Amygdala (tissue), 56 donors: ENCODE measurements around the gene NUDT6.
"Not testable (repeated sequence)": the region's sequence is repeated elsewhere in the genome, so short reads cannot be mapped to it uniquely, and the experiment has no call there.

Experiments used
- DNase-seq, 56 donors: peaks; one replicate each; lab custom pipeline; 2025; lab: John Stamatoyannopoulos, UW

Gene NUDT6

DNA sequence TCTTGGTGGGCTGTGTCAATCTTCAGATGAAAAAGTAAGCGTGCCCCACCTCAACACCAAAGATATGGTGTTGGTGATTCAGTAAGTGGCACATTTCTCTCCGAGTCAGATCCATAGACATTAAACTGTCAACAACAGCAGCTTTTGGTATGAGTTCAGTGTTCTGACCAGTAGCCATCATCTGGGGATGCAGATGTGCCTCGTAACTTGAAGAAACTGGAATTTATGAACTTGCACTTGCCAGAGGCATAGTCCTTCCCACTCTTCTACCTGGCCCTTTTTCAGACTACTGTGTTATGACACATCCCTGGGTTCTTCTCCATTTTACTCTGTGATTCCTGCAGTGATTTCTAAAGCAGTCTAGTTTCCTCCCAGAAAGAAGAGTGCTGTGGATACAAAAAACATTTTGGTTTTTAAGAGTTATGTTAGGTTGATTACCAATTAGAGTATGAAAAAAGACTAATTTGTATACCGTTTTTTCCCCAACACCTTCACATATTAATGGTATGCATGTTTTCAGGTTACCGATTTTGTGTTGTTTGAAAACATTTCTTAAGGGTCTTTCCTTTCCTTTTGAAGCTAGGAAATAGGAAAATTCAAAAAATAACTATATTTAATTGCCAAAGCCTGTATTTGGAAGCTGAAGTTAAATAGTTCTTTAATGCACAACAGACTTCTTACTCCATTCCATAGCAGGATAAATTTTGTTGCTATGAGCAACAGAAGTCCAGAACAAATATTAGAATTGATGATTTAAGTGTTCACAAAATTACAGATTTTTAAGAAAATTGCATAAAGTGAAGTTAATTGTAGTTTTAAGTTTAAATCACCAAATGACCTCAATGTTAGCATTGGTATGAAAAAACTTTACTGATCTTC is 39.3 kb downstream of the NUDT6 start:
- no peak for DNase-seq

DNA sequence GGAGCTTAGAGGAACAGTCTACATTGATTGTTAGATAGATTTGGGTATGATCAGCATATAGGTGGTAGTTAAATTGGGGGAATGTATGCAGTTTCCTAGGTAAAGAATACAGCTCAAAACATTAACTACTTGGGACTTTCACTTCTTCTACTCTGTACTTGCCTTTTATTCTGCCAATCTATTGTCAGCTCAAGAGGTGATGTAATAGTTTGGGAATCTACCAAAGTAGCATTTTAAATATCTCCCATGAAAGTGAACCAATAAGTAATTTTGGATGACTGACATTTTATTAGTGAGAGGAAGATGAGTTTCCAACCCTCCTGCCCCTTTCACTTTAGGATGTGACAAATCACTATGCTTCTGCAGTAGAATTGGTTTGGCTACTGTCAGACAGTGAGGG is 43.4 kb downstream of the NUDT6 start:
- no peak for DNase-seq

DNA sequence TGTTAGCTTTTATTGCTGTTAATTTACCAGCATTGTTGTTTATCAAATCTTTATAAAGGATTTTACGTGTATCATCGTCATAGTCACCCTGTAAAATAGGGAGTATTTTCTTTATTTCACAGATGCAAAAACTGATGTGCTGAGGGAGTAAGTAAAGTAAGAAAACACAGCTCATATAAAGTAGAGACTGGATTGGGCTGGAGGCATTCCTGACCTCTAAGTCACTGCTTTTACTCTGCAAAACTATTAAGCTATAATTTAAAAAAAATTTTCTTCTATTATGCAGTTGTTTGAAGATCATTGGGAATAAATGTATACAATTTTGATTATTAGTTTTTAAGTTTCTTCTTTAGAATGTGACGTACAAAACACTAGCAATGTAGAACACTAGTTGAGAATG is 45.9 kb downstream of the NUDT6 start:
- no peak for DNase-seq

DNA sequence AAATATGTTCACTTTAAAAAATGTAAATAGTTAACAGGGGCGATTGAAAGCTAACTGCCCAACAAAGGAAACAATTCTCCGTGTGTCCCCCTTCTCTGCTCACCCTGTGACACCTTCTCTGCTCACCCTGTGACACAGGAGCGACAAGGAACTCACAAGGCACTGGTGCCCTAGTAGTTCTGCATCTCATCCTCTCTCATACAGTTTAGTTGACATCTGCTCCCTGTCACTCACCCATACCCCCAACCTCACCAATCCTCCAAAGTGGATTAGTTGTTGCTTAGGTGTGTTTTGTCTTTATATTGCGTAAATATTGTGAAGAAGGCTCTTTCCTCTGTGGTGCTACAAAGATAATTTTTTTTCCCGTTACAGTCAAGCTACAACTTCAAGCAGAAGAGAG is 46.4 kb downstream of the NUDT6 start:
- no peak for DNase-seq

DNA sequence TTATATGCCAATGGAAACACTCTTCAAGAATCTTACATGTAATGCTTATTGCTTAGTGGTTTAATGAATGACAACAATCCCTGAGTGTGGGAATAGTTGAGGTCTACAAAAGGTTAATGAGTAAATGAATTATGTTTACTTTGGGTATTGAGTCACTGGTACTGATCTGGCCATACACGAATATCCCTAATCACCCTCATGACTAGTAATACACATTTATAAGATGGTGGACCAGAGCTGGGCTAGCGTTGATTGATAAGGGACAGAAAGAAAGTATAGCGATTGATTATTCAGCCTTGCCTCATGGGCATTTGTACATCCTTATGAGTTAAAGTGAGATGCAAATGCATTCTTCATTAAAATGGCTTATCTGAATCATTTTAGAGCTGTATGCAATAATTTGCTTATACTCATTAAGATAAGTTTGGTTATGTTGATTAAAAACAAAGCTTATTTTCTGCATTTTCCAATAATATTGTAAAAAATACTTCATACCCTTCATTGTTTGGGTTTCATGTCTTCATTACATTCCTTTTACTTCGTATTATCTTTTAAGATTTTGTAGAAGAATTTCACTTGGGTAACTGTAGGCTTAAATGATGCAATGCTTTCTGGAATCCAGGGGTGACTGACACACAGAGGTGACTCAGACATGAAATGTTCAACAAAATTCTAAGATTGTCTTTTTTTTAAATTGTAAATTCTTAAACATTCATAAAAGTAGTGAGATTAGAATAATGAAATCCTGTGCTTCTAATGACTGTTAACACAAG is 48.4 kb downstream of the NUDT6 start:
- no peak for DNase-seq

DNA sequence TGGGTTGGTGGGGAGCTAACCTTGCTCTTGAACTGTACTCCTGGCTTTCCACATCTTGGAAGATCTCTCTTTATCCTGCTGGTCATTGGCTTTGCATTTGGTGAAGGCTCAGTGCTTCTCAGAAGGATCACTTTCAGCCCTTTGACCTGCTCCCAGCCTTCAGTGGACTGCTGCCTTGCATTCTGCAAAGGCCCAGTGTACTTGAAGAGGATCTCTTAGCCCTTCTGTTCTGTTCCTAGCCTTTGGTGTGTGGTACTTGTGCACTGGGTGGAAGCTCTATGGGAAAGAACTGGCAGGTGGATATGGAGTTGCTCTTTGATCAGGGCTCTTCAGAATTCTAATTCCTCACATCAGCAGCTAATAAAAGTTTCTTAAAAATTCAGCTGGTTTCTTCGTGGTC is 49.3 kb downstream of the NUDT6 start:
- no peak for DNase-seq

DNA sequence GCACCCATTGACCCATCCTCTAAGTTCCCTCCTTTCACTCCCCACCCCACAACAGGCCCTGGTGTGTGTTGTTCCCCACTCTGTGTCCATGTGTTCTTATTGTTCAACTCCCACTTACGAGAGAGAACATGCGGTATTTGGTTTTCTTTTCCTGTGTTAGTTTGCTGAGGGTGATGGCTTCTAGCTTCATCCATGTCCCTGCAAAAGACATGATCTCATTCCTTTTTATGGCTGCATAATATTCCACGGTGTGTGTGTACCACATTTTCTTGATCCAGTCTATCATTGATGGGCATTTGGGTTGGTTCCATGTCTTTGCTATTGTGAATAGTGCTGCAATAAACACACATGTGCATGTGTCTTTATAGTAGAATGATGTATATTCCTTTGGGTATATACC is 54.2 kb downstream of the NUDT6 start:
- not testable (repeated sequence) for DNase-seq

DNA sequence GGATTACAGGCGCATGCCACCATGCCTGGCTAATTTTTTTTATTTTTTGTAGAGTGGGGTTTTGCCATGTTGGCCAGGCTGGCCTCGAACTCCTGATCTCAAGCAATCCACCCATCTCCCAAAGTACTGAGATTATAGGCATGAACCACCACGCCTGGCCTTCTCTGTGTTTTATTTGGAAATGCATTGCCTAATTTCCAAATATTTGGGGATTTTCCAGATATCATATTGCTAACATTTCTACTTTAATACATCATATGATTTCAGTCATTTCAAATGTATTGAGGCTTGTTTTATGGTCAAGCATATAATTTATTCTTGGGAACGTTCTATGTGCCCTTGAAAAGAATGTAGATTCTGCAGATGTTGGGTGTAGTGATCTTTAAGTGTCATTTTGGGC is 57.0 kb downstream of the NUDT6 start:
- DNase-seq, result no peak

DNA sequence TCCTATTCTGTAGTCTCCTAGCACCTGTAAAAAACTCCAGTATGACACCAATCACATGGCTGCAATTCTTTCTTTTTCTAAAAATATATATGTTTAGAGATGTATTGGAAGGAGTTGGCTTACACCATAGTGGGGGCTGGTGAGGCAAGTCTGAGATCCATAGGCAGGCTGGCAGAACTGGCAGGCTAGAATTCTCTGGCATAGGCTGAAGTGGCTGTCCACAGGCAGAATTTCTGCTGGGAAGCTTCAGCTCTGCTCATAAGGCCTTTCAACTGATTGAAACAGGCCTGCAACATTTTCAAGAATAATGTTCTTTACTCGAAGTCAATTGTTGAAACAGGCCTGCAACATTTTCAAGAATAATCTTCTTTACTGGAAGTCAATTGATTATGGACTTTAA is 58.8 kb downstream of the NUDT6 start:
- no peak for DNase-seq

DNA sequence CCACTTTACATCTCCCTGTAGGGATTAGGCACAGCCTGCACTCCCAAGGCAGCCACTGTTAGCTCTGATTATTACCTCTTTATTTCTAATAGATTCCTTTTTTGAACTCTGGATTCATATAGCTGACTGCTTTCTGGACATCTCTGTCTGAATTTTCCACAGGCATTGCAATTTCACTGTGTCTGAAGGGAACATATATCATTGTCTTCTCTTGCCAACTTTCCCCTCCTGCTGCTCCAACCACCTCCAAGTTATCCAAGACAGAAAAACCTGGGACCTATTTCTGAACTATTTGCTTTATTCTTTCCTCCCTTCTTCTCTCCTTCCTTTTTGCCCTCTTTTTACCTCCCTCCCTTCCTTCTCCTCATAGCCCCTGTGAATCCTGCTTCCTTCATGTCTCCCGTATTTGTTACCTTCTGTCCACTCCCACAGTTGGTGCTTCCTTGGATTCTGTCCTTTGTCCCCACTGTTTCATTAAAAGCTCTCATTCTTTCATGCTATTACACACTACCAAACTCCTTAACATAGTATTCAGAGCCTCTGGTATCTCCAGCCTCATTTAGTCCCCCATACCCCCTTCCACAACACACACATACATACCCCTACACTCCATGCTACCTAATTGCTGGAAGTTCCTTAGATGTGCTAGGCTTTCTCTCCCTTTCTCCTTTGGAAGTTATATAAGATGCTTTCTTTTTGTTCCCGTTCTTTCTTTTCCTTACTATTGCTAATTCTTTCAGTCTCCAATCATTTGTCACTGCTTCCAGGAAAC is 61.0 kb downstream of the NUDT6 start:
- no peak for DNase-seq

DNA sequence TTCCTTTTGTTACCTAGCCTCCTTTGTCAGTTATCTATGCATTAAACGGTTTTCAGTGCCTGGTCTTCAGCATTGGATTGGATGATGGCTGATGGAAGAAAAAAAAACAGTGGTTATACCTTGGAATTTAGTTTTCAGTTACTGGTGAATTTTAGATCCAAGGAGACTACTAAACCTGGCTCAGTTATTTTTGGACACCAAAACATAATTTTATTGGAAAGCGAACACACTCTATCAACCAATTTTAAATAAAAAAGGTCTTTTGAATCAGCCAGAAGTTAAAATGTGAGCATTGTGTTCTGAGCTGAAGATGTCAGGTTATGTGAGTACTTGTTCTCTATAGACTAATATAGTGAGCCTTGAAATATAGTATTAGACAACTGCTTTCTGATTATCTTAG is 63.7 kb downstream of the NUDT6 start:
- DNase-seq, result no peak

DNA sequence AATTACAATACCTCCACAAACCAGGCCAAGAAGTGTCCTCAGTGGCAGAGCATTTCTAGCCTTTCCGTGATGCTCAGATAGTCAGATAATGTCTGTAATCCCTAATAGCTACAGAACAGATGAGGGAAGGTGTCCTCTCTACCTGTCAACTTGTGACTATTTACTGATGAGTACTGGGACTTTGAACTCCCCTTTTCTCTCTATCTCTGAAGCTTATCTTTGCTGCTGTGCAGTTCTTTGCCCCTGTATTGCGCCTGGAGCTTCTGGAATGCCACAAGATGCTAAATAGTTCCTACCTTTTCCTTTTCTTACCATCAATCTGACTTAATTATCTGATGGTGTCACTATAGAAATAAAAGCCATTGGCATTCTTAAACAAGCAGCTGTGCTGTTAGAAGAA is 65.2 kb downstream of the NUDT6 start:
- no peak for DNase-seq

DNA sequence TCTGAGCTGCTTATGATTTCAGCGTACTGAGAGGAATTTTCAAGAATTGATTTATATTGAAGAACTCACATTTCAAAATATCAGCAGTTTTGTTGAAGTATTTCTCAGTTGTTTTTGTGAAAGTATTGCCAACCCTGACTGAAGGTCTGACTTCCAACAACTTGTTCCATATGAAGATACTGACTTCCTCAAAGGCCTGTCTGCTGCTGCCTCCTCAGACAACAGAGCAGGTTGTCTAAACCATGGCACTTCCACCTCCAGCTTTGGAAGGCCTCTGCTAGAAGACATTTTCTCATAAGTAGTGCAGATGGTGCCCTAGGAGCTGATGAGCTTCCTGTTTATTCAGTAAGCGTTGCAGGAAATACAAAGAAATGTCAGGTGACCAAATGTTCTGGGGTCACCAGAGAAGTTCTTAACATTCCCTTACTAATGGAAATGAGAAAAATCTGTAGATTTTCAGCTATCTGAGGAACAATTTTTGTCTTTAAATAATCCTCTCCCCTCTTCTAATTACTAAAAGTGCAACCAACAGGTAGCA is 67.0 kb downstream of the NUDT6 start:
- DNase-seq, result no peak

DNA sequence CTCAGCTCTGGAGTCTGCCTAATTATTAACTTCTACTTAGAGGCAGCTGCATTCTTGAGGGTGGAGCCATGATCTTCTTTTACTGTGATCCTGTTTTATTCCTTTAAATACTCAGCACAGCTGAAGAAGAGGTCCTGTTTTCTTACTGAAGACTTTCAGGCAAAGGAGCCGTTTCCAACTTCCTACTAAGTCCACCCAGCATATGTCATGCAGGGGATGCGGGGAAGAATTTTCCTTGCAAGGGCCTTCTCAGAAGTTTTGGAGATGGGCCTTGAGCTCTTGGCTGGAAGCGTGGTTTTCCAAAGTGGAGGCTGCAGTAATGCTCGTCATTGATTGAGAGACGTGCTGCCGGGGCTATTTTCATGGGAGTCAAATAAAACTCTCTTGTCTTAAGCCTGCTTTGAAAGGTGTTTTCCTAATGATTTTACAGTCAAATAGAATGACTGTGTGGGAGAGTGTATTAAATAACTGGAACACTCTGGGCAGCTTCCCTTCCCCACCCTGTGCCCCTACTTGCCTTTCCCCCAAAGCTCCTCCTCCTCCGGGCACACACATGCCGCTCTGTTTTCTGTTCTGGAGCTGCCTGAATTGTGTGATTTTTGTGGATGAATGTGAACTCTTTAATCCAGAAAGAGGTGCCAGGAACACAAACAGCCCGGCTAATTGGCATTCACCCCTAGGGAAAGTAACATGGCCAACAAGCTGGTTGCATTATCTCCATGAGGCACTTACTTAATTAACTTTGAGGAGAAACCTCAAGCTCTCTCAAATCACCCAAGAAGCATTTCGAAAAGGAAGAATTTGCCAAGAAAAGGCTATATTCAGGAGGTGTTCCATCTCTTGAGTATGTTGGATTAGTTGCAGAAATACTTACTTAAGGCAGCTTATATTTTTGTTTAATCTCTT is 67.7 kb downstream of the NUDT6 start:
- peak; percentile 2 to 85 (median 62) for DNase-seq

DNA sequence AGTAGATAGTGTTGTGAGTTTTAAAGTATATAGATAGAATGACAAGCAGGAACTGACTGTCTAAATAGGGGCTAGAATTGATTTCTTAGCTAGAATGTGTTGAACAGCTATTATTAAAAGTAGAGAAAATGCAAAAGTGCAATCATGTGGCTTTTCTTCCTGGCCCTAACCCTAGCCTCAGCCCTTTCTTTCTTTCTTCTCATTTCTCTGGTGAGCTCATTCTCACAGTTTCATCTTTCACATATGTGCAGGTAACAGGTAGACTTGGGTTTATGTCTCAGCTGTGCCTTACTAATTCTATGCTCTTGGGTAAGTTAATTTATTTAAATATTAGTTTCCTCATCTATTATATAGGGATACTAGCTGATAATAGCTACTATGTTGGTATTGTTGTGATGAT is 70.8 kb downstream of the NUDT6 start:
- no peak for DNase-seq

DNA sequence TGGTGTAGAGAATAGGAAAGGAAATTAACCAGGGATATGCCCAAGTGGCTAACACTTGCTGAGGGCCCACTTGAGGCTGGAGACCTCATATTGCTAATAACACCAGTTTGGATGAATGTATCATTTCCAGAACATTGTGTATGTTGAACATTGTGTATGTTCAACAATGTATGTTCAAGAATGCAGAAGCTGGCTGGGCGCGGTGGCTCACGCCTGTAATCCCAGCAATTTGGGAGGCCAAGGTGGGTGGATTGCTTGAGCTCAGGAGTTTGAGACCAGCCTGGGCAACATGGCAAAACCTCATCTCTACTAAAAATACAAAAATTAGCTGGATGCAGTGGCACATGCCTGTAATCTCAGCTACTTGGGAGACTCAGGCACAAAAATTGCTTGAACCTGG is 72.6 kb downstream of the NUDT6 start:
- not testable (repeated sequence) for DNase-seq

DNA sequence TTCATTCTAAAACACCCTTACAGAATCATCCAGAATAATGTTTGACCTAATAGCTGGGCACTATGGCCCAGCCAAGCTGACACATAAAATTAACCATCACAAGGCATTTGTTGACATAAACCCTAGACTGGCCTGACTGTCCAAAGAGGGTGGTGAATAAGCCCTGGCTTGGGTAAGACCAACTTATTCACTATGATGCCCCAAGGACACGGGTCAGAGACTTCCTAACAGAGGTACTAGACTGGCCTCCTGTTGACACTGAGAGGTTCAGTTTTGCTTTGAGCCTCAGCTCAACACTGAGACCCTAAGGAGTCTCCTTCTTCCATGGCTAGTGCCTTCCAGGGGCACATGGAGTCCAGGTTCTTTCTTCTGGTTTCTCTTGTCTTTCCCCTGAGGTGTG is 74.5 kb downstream of the NUDT6 start:
- DNase-seq, result no peak

DNA sequence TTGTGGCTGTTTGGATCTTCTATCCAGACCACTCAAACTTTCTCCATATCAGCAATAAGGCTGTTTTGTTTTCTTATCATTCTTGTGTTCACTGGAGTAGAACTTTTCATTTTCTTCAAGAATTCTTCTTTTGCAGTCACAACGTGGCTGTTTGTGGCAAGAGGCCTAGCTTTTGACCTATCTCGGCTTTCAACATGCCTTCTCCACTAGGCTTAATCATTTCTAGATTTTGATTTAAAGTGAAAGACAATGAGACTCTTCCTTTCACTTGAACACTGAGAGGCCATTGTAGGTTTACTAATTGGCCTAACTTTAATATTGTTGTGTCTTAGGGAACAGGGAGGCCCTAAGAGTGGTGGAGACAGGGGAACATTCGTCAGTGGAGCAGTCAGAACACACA is 76.6 kb downstream of the NUDT6 start:
- no peak for DNase-seq

DNA sequence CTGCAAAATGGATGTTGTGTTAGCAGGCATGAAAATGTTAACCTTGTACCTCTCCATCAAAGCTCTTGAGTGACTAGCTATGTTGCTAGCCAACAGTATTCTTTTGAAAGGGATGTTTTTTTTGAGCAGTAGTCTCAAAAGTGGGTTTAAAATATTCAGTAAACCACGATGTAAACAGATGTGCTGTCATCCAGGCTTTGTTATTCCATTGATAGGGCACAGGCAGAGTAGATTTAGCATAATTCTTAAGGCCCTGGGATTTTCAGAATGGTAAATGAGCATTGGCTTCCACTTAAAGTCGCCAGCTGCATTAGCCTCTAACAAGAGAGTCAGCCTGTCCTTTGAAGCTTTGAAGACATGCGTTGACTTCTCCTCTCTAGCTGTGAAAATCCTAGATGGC is 77.3 kb downstream of the NUDT6 start:
- DNase-seq, result no peak

DNA sequence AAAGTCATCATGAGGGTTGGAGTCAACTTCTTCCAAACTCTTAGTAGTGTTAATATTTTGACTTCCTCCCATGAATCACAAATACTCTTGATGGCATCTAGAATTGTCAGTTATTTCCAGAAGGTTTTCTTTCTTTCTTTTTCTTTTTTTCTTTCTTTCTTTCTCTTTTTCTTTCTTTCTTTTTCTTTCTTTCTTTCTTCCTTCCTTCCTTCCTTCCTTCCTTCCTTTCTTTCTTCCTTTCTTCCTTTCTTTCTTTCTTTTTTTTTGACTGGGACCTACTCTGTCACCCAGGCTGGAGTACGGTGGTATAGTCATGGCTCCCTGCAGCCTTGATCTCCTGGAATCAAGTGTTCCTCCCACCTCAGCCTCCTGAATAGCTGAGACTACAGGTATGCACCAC is 78.0 kb downstream of the NUDT6 start:
- DNase-seq, result not testable (repeated sequence)
